A549 (cell line): ENCODE measurements around the gene FAM13A. TPM values are rescaled to one million over a fixed set of nuclear protein-coding genes. Genes with fewer than 3 reads are reported as not detected.

ENCODE experiments used
- ATAC-seq, 2 experiments: fragments of 200-7000 bp in 1 of 2; fragments of >200 bp in 1 of 2; cut with Nextera tagmentation in 1 of 2; cut with Tn5 transposase in 1 of 2; 3 replicates each; pipeline versions ENCODE4 v1.8.0 to v1.9.1; 2018 to 2020; ENCODE audit warnings: mild to moderate bottlenecking in 1 of 2, moderate library complexity in 1 of 2
- CTCF ChIA-PET: fragments of 300-600 bp; sonication (Branson Sonifier 250); formaldehyde crosslinking; extraction: SDS; loops from one replicate; lab custom pipeline; 2021; ENCODE audit warnings: antibody characterized with exemption, inconsistent platforms; lab: Yijun Ruan, JAX
- POLR2A ChIA-PET: fragments of 350-600 bp; formaldehyde crosslinking; extraction: SDS; loops from one replicate; lab custom pipeline; 2021; ENCODE audit warnings: antibody characterized with exemption, inconsistent platforms; lab: Yijun Ruan, JAX
- DNase-seq, 2 experiments: peaks; one replicate each; pipeline versions ENCODE4 v3.0.0 to v3.0.0-alpha.2; 2011 to 2016; ENCODE audit warnings: low read depth in 1 of 2, low spot score in 1 of 2
- FAIRE-seq: peaks from 2 replicates; lab custom pipeline; 2011; peaks lifted over from hg19 to GRCh38; lab: Jason Lieb, UNC
- H3K27ac ChIP-seq, 2 experiments: fragments of >200 bp; sonication (Bioruptor Twin); formaldehyde crosslinking; 3 replicates each; pipeline ENCODE4 v1.5.1; 2016 to 2017
- H3K4me1 ChIP-seq: fragments of >200 bp; sonication (Bioruptor Twin); formaldehyde crosslinking; 3 replicates; pipeline ENCODE4 v1.6.1; 2016
- H3K4me2 ChIP-seq: fragments of >200 bp; sonication (Bioruptor Twin); formaldehyde crosslinking; 3 replicates; pipeline ENCODE4 v1.6.1; 2016
- H3K4me3 ChIP-seq: fragments of >200 bp; sonication (Bioruptor Twin); formaldehyde crosslinking; 3 replicates; pipeline ENCODE4 v1.5.1; 2016
- H3K9me3 ChIP-seq: fragments of >200 bp; sonication (Bioruptor Twin); formaldehyde crosslinking; 3 replicates; pipeline ENCODE4 v1.6.1; 2016
- CBX8 ChIP-seq: fragments of 200-600 bp; sonication (generic); IDR thresholded peaks from 2 replicates; pipeline ENCODE4 v1.6.1; 2016
- CHD2 ChIP-seq: fragments of 150-350 bp; IDR thresholded peaks from 2 replicates; pipeline ENCODE4 v1.6.1; 2014; ENCODE audit warnings: low read length; ENCODE audit not compliant: partially characterized antibody
- EHF ChIP-seq: fragments of 250-450 bp; sonication (Bioruptor Pico); IDR thresholded peaks from 2 replicates; pipeline ENCODE4 v1.5.0; 2020; ENCODE audit warnings: mild to moderate bottlenecking
- EP300 ChIP-seq, 2 experiments: fragments of >200 bp; sonication (Bioruptor Twin); formaldehyde crosslinking; IDR thresholded peaks; 2 replicates in 1 of 2; 3 replicates in 1 of 2; pipeline ENCODE4 v1.6.1; 2016 to 2017
- HOXB13 ChIP-seq: fragments of 250-450 bp; sonication (Bioruptor Pico); IDR thresholded peaks from 2 replicates; pipeline ENCODE4 v1.5.0; 2020; ENCODE audit warnings: low read depth, mild to moderate bottlenecking, moderate library complexity
- KDM5A ChIP-seq: fragments of 200-600 bp; sonication (generic); IDR thresholded peaks from 2 replicates; pipeline ENCODE4 v1.6.1; 2016; ENCODE audit warnings: antibody characterized with exemption, mild to moderate bottlenecking
- MAFK ChIP-seq: fragments of 450-650 bp; IDR thresholded peaks from 2 replicates; pipeline ENCODE4 v1.6.1; 2014; ENCODE audit not compliant: partially characterized antibody
- RAD21 ChIP-seq, 2 experiments: fragments of >200 bp in 1 of 2; sonication (Bioruptor Twin) in 1 of 2; formaldehyde crosslinking in 1 of 2; IDR thresholded peaks in 1 of 2; conservative IDR thresholded peaks in 1 of 2; 2 replicates in 1 of 2; 3 replicates in 1 of 2; pipeline ENCODE4 v1.6.1; 2012 to 2018; ENCODE audit warnings: inconsistent platforms in 1 of 2
- RCOR1 ChIP-seq: fragments of 150-350 bp; IDR thresholded peaks from 2 replicates; pipeline ENCODE4 v1.6.1; 2014; ENCODE audit warnings: antibody characterized with exemption, low read length, low read depth
- SMC3 ChIP-seq: fragments of >200 bp; sonication (Bioruptor Twin); formaldehyde crosslinking; IDR thresholded peaks from 3 replicates; pipeline ENCODE4 v1.6.1; 2018; ENCODE audit warnings: inconsistent platforms
- TFCP2L1 ChIP-seq: fragments of 250-450 bp; sonication (Bioruptor Pico); IDR thresholded peaks from 2 replicates; pipeline ENCODE4 v1.5.0; 2021; ENCODE audit warnings: mild to moderate bottlenecking
- TP53 ChIP-seq: fragments of 250-450 bp; sonication (Bioruptor Pico); IDR thresholded peaks from 2 replicates; pipeline ENCODE4 v1.5.0; 2021; ENCODE audit warnings: mild to moderate bottlenecking, moderate library complexity
- ZNF302 ChIP-seq: fragments of 250-450 bp; sonication (Bioruptor Pico); IDR thresholded peaks from 2 replicates; pipeline ENCODE4 v1.9.0; 2021; ENCODE audit warnings: inconsistent platforms, mild to moderate bottlenecking, moderate library complexity
- WGBS: methylation state at CpG from one replicate; pipeline ENCODE4 v1.1.6; 2017; ENCODE audit errors: missing lambda C conversion rate; 5-methylcytosine and 5-hydroxymethylcytosine counted together
- polyA plus RNA-seq, 4 experiments: library from polyadenylated mRNA; depleted of rRNA in 3 of 4; stranded (reverse); fragments of >200 nt; fragmentation: RNase III in 1 of 4; extraction: RNeasy Plus Mini Kit Qiagen cat#74134 plus additional on column Dnase treatment in 1 of 4; gene quantifications; 2 replicates in 3 of 4; 3 replicates in 1 of 4; pipeline ENCODE4 v1.2.3, GENCODE V29; 2011 to 2017
- TF ChIP-seq, protein P1 (sequence below): fragments of >200 bp; sonication (Bioruptor Twin); formaldehyde crosslinking; IDR thresholded peaks from 3 replicates; pipeline ENCODE4 v1.5.1; 2016
- TF ChIP-seq, protein P2 (sequence below): fragments of 250-450 bp; sonication (Bioruptor Pico); IDR thresholded peaks from 2 replicates; pipeline ENCODE4 v1.5.0; 2020; ENCODE audit warnings: low read depth, mild to moderate bottlenecking, moderate library complexity
- TF ChIP-seq, protein P3 (sequence below): fragments of 200-600 bp; sonication (generic); IDR thresholded peaks from 2 replicates; pipeline ENCODE4 v1.6.1; 2016; ENCODE audit warnings: antibody characterized with exemption, mild to moderate bottlenecking, moderate library complexity
- TF ChIP-seq, protein P4 (sequence below): fragments of 250-450 bp; sonication (Bioruptor Pico); IDR thresholded peaks from 2 replicates; pipeline ENCODE4 v1.5.0; 2021; ENCODE audit warnings: mild to moderate bottlenecking, moderate library complexity, borderline replicate concordance

FAM13A gene
- polyA plus RNA-seq, 2 of the 4 experiments (the other 2 are of a cell fraction): 6.5 to 22.0 TPM

DNA sequence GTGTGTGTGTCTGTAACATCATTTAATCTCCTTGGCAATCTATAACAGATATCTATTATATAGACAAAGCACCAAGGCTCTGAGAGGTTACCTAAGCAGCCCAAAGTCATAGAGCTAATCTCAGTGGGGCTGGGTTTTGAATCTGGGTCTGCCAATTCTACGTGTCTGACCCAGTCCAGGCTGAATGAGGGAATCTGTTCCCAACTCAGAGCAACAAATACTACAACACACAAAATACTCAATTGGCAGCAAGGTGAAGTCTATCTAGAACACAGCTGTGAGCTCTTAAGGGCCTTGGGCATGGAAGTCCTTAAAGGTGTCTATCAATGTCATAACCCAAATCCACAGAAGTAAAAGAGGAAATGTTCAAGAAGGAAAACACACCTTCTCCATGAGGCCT is 311.8 kb downstream of the FAM13A start:
- Histone ChIP-seq H3K4me3 (no peak overlapping the region), H3K4me2 (no peak overlapping the region), H3K4me1 (0 out of 3 replicates have a peak, but pooled peaks cover 3% of the 10 kb centered on the region), H3K27ac (no peak overlapping the region), H3K9me3 (no peaks in the 10 kb centered on the region)
- TF ChIP-seq CHD2 (no peak), KDM5A (no peak)
- ChIA-PET POLR2A (no interaction called here), CTCF (interaction anchor here (0.6 kb wide), 1 partner anchor 26 kb away, joined by 3 read pairs; no protein-coding TSS in a partner anchor)
- 92% methylated on average over 1 of the region's 1 CpG for WGBS
- DNase-seq: no peak
- FAIRE-seq: no peak
- no peak for ATAC-seq

DNA sequence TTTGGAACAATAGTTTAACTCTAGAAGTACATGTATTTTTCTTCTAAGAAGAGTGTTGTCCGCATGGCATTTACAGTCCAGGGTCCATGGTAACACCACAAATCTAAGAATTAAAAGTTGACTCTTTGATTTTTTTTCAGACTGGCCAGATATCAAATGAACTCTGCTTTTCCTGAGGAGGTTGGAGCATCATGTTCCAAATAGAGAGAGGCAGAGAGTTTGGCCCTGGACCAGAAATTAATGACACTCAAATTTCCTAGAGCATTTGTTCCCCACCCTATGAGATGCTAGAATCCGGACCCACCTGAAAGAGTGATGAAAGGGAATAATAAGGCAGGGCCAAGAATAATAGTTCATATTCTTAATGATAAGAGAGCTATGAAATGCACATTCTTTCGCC is 312.4 kb downstream of the FAM13A start:
- WGBS: 93% methylated on average over 3 of the region's 3 CpGs
- DNase-seq: no peak
- FAIRE-seq: no peak
- ATAC-seq: no peak
- H3K4me1 ChIP-seq: 0 out of 3 replicates have a peak, but pooled peaks cover 3% of the 10 kb centered on the region
- TF ChIP-seq RCOR1: no peak
- no peak for TF ChIP-seq EP300 (IDR thresholded peaks at IDR 0.05)
- TF ChIP-seq HOXB13 (CRISPR knock-in tag): no peak
- no peak for TF ChIP-seq EHF
- TF ChIP-seq TFCP2L1: no peak
- TF ChIP-seq TP53 (CRISPR knock-in tag): no peak
- TF ChIP-seq, protein P1, sequence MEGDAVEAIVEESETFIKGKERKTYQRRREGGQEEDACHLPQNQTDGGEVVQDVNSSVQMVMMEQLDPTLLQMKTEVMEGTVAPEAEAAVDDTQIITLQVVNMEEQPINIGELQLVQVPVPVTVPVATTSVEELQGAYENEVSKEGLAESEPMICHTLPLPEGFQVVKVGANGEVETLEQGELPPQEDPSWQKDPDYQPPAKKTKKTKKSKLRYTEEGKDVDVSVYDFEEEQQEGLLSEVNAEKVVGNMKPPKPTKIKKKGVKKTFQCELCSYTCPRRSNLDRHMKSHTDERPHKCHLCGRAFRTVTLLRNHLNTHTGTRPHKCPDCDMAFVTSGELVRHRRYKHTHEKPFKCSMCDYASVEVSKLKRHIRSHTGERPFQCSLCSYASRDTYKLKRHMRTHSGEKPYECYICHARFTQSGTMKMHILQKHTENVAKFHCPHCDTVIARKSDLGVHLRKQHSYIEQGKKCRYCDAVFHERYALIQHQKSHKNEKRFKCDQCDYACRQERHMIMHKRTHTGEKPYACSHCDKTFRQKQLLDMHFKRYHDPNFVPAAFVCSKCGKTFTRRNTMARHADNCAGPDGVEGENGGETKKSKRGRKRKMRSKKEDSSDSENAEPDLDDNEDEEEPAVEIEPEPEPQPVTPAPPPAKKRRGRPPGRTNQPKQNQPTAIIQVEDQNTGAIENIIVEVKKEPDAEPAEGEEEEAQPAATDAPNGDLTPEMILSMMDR: no peak
- no peak for TF ChIP-seq CBX8
- TF ChIP-seq SMC3: no peak
- TF ChIP-seq MAFK: no peak
- TF ChIP-seq, protein P2, sequence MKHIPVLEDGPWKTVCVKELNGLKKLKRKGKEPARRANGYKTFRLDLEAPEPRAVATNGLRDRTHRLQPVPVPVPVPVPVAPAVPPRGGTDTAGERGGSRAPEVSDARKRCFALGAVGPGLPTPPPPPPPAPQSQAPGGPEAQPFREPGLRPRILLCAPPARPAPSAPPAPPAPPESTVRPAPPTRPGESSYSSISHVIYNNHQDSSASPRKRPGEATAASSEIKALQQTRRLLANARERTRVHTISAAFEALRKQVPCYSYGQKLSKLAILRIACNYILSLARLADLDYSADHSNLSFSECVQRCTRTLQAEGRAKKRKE: no peak
- TF ChIP-seq, protein P3, sequence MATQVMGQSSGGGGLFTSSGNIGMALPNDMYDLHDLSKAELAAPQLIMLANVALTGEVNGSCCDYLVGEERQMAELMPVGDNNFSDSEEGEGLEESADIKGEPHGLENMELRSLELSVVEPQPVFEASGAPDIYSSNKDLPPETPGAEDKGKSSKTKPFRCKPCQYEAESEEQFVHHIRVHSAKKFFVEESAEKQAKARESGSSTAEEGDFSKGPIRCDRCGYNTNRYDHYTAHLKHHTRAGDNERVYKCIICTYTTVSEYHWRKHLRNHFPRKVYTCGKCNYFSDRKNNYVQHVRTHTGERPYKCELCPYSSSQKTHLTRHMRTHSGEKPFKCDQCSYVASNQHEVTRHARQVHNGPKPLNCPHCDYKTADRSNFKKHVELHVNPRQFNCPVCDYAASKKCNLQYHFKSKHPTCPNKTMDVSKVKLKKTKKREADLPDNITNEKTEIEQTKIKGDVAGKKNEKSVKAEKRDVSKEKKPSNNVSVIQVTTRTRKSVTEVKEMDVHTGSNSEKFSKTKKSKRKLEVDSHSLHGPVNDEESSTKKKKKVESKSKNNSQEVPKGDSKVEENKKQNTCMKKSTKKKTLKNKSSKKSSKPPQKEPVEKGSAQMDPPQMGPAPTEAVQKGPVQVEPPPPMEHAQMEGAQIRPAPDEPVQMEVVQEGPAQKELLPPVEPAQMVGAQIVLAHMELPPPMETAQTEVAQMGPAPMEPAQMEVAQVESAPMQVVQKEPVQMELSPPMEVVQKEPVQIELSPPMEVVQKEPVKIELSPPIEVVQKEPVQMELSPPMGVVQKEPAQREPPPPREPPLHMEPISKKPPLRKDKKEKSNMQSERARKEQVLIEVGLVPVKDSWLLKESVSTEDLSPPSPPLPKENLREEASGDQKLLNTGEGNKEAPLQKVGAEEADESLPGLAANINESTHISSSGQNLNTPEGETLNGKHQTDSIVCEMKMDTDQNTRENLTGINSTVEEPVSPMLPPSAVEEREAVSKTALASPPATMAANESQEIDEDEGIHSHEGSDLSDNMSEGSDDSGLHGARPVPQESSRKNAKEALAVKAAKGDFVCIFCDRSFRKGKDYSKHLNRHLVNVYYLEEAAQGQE: no peak
- TF ChIP-seq, protein P4, sequence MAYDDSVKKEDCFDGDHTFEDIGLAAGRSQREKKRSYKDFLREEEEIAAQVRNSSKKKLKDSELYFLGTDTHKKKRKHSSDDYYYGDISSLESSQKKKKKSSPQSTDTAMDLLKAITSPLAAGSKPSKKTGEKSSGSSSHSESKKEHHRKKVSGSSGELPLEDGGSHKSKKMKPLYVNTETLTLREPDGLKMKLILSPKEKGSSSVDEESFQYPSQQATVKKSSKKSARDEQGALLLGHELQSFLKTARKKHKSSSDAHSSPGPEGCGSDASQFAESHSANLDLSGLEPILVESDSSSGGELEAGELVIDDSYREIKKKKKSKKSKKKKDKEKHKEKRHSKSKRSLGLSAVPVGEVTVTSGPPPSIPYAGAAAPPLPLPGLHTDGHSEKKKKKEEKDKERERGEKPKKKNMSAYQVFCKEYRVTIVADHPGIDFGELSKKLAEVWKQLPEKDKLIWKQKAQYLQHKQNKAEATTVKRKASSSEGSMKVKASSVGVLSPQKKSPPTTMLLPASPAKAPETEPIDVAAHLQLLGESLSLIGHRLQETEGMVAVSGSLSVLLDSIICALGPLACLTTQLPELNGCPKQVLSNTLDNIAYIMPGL: no peak
- no peak for TF ChIP-seq RAD21 (conservative IDR thresholded peaks at IDR 0.05 in 1 of 2, IDR thresholded peaks at IDR 0.05 in 1 of 2)
- TF ChIP-seq ZNF302 (CRISPR knock-in tag): no peak
- TF ChIP-seq, all 56 proteins: peak for 0
- no peaks in the 10 kb centered on the region for H3K9me3 ChIP-seq
- H3K4me3 ChIP-seq: no peak overlapping the region
- H3K4me2 ChIP-seq: no peak overlapping the region
- ChIA-PET CTCF (interaction anchor here (0.6 kb wide), 1 partner anchor 26 kb away, joined by 3 read pairs; no protein-coding TSS in a partner anchor), POLR2A (no interaction called here)
- H3K27ac ChIP-seq: no peak overlapping the region
